Mesenteric fat pad (tissue), 1 donor: ENCODE results near the gene NSMCE4A. TPM values are rescaled to one million over a fixed set of nuclear protein-coding genes. Genes with fewer than 3 reads are reported as not detected.
"Not testable (repeated sequence)": the region's sequence is repeated elsewhere in the genome, so short reads cannot be mapped to it uniquely, and the experiment has no call there.

Source experiments
- DNase-seq: peaks from one replicate; pipeline ENCODE4 v3.0.0-alpha.2; 2020; ENCODE audit warnings: low spot score
- long read RNA-seq: library from polyadenylated mRNA; unstranded; transcript quantifications from one replicate; pipeline ENCODE4 v2.0.0, GENCODE V29; 2020
- total RNA-seq: library from RNA; stranded (reverse); fragmentation: NEBNext Ultra II Directional; extraction: Animal tissue kit (Norgen Biotek cat#: 25700); gene quantifications from one replicate; pipeline ENCODE4 v1.2.1, GENCODE V29; 2021
- donor health status: DM: yes; HTN: yes; CAD: no.

NSMCE4A gene
- total RNA-seq: 48.0 TPM
- long read RNA-seq, transcript NSMCE4A-202 (11 exons, 1,394 nt): major isoform, 118 of 182 reads
- long read RNA-seq, partial matches to known transcripts: 4 of 182 reads
- long read RNA-seq, other reads (novel, unspliced or antisense): 60 of 182 reads

GRCh38 chr10:121974535-121975294 lies at the start of gene NSMCE4A:
TSS of gene NSMCE4A (minus strand) at chr10:121975217. CDS start at chr10:121975165, 52 bp downstream.
- peak; percentile 93 for DNase-seq

GRCh38 chr10:122023257-122023656 lies 48.2 kb upstream of the NSMCE4A start:
- DNase-seq: not testable (repeated sequence)

- DNase-seq: no peak
Observed at GRCh38 chr10:122022276-122022675, 47.3 kb upstream of the NSMCE4A start.

- no peak for DNase-seq
Observed at GRCh38 chr10:122021828-122022227, 46.8 kb upstream of the NSMCE4A start.

- no peak for DNase-seq
Observed at GRCh38 chr10:122021379-122021778, 46.4 kb upstream of the NSMCE4A start.

GRCh38 chr10:122020226-122020625 lies 45.2 kb upstream of the NSMCE4A start:
- no peak for DNase-seq

- no peak for DNase-seq
Observed at GRCh38 chr10:122019414-122019975, 44.5 kb upstream of the NSMCE4A start.

GRCh38 chr10:122018951-122019413 lies 44.0 kb upstream of the NSMCE4A start:
- DNase-seq: no peak

- no peak for DNase-seq
Observed at GRCh38 chr10:122018491-122018890, 43.5 kb upstream of the NSMCE4A start.

- DNase-seq: not testable (repeated sequence)
Observed at GRCh38 chr10:122017926-122018325, 42.9 kb upstream of the NSMCE4A start.

- no peak for DNase-seq
Observed at GRCh38 chr10:122014652-122015248, 39.7 kb upstream of the NSMCE4A start.

- DNase-seq: no peak
Observed at GRCh38 chr10:122013311-122013780, 38.3 kb upstream of the NSMCE4A start.

GRCh38 chr10:122012731-122013130 lies 37.7 kb upstream of the NSMCE4A start:
- no peak for DNase-seq

- no peak for DNase-seq
Observed at GRCh38 chr10:122010405-122011050, 35.5 kb upstream of the NSMCE4A start.

- no peak for DNase-seq
Observed at GRCh38 chr10:122007415-122007814, 32.4 kb upstream of the NSMCE4A start.

GRCh38 chr10:122001698-122002097 lies 26.7 kb upstream of the NSMCE4A start:
- DNase-seq: no peak

- DNase-seq: peak; percentile 12
Observed at GRCh38 chr10:121999301-121999700, 24.3 kb upstream of the NSMCE4A start.

GRCh38 chr10:121998462-121998861 lies 23.4 kb upstream of the NSMCE4A start:
- no peak for DNase-seq

GRCh38 chr10:121994429-121994941 lies 19.5 kb upstream of the NSMCE4A start:
- no peak for DNase-seq

GRCh38 chr10:121991727-121992126 lies 16.7 kb upstream of the NSMCE4A start:
- DNase-seq: not testable (repeated sequence)

- no peak for DNase-seq
Observed at GRCh38 chr10:121990015-121990677, 15.1 kb upstream of the NSMCE4A start.
